ENCODE results near the gene AGO3.

DNA sequence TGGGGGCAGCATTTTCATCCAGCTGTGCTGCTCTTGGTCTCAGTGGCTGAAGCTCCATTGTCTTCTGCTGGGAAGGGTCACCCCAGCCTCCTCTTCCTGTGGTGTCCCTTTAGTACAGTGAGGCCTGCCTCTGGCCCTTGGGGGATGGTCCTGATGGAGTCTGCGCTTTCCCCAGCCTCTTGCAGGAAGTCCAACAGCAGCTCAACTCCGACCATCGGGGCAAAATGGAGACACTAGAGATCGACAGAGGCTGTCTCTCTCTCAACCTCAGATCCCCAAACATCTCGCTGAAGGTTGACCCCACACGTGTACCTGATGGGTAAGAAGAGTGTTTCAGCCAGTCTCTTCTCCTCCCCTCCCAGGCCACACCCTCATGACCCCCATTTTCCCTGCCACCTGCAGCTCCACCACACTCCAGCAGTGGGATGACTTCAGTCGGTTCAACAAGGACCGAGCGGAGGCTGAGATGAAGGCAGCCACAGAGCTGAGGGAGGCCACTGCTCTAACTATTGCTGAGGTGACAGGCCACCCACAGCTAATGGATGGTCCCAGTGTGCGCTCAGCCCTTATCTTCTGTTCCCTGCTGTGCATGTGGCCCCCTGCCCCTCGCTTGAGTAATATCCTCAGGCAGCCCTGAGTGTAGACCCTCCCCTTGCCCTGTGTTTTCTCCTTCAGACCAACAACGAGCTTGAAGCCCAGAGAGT, 155.8 kb downstream of the AGO3 start:
- no peak for TF ChIP-seq EZH2 (IDR thresholded peaks at IDR 0.05)
- TF ChIP-seq, protein P1, sequence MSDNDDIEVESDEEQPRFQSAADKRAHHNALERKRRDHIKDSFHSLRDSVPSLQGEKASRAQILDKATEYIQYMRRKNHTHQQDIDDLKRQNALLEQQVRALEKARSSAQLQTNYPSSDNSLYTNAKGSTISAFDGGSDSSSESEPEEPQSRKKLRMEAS (IDR thresholded peaks at IDR 0.05): no peak
- TF ChIP-seq CEBPB (IDR thresholded peaks at IDR 0.05; ENCODE audit: low read depth): no peak
- no peak for TF ChIP-seq POLR2A (IDR thresholded peaks at IDR 0.05; ENCODE audit: borderline replicate concordance, extremely low read depth, insufficient read depth, insufficient read length)
- TF ChIP-seq, protein P2, sequence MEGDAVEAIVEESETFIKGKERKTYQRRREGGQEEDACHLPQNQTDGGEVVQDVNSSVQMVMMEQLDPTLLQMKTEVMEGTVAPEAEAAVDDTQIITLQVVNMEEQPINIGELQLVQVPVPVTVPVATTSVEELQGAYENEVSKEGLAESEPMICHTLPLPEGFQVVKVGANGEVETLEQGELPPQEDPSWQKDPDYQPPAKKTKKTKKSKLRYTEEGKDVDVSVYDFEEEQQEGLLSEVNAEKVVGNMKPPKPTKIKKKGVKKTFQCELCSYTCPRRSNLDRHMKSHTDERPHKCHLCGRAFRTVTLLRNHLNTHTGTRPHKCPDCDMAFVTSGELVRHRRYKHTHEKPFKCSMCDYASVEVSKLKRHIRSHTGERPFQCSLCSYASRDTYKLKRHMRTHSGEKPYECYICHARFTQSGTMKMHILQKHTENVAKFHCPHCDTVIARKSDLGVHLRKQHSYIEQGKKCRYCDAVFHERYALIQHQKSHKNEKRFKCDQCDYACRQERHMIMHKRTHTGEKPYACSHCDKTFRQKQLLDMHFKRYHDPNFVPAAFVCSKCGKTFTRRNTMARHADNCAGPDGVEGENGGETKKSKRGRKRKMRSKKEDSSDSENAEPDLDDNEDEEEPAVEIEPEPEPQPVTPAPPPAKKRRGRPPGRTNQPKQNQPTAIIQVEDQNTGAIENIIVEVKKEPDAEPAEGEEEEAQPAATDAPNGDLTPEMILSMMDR (IDR thresholded peaks at IDR 0.05 in 2 of 3, conservative IDR thresholded peaks at IDR 0.05 in 1 of 3; ENCODE audit: borderline replicate concordance in 1 of 3, insufficient read depth in 1 of 3, low read depth in 2 of 3, low read length in 2 of 3): no peak

Measured in HCT116 (cell line).